ENCODE data around the gene FAAH.

FAAH gene

GRCh38 chr1:46446646-46447498 lies 52.8 kb downstream of the FAAH start:
- DNase-seq = peak; percentile 86
- Mint-ChIP-seq H3K4me3 (no peak overlapping the region), H3K27ac (no peak overlapping the region), H3K27me3 (peaks cover 51% of the 10 kb centered on the region), H3K9me3 (no peaks in the 10 kb centered on the region), H3K36me3 (ENCODE audit: low read depth) (no peaks in the 10 kb centered on the region), H3K4me1 (ENCODE audit: low read depth) (peaks cover 23% of the 10 kb centered on the region)

DNA sequence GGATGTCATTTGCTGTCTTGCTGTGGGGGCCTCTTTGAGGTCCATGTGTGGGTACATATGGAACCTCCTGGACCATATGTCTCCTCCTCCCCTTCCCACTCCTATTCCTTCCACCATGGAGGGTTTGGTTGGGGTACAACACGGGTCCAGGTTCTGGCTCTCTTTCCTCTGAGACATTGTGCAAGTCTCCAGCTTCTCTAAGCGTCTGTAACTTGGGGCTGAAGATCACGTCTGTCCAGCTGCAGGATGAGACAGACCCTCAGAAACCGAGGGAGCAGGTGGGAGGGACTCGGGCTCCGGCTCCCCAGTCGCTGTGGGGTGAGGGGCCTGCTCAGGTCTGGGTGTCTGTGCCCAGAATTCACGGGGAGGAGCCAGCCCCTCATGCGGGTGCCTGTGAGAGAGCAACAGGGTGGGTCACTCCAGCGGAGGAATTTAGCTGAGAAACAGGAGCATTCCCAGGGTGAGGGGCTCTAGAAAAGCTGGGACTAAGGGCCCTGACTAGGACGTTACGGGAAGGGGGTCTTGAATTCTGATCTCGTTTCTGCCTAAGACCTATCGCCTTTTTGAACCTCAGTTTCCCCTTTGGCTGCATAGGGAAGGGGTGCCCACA lies 53.5 kb downstream of the FAAH start:
- Mint-ChIP-seq H3K36me3 (ENCODE audit: low read depth) (no peaks in the 10 kb centered on the region), H3K4me1 (ENCODE audit: low read depth) (peaks cover 18% of the 10 kb centered on the region), H3K9me3 (no peaks in the 10 kb centered on the region), H3K4me3 (no peak overlapping the region), H3K27me3 (peaks cover 56% of the 10 kb centered on the region), H3K27ac (no peak overlapping the region)
- DNase-seq = no peak

DNA sequence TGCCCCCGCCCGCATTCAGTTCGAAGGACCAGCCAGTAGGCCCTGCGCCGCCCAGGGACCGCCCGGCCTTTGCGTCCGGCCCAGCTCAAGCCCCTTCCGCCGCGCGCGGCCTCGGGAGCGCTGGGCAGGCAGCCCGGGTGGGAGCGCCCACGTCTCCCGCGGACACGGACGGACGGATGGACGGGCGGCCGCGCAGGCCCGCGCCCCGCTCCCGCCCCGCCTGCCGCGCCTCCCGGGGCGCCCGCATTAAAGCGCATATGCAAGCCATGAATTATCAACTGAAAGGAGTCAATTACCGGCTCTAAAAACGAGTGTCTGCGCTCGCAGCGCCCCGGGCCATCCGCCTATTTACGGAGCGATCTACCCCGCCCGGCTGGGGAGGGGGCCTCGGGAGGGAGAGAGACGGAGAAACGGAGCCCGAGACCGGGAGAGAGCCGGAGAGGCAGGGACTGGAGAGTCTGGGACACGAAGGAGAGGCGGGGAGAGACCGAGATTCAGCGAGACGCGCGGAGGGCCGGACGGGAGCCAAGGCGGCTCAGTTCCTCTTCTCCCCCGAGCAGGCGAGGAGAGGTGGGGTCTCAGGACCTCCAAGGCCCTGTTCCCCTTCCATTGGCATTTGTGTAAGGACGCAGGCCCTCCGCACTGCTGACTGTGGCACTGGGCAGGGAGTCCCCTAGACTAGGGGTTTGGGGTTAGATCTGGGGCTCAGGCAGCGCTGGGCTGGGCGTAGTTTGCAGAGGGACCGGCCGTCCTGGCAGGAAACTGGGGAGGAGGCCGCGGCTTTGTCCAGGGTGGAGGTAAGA lies 54.2 kb downstream of the FAAH start:
- Mint-ChIP-seq H3K27me3 (peaks cover 62% of the 10 kb centered on the region), H3K36me3 (ENCODE audit: low read depth) (no peaks in the 10 kb centered on the region), H3K4me3 (peak overlapping the region; percentile 45), H3K27ac (no peak overlapping the region), H3K9me3 (no peaks in the 10 kb centered on the region), H3K4me1 (ENCODE audit: low read depth) (peaks cover 14% of the 10 kb centered on the region)
- DNase-seq = no peak

- Mint-ChIP-seq H3K27me3 (peaks cover 65% of the 10 kb centered on the region), H3K36me3 (ENCODE audit: low read depth) (no peaks in the 10 kb centered on the region), H3K4me1 (ENCODE audit: low read depth) (peaks cover 14% of the 10 kb centered on the region), H3K4me3 (no peak overlapping the region), H3K27ac (no peak overlapping the region), H3K9me3 (no peaks in the 10 kb centered on the region)
- DNase-seq = no peak
These were observed 55.4 kb downstream of the FAAH start for GRCh38 chr1:46449223-46450159.

GRCh38 chr1:46450160-46450517 lies 56.0 kb downstream of the FAAH start:
- no peaks in the 10 kb centered on the region for H3K36me3 Mint-ChIP-seq (ENCODE audit: low read depth)
- no peaks in the 10 kb centered on the region for H3K9me3 Mint-ChIP-seq
- no peak overlapping the region for H3K4me3 Mint-ChIP-seq
- no peak for DNase-seq
- no peak overlapping the region for H3K27ac Mint-ChIP-seq
- H3K4me1 Mint-ChIP-seq (ENCODE audit: low read depth) = peaks cover 14% of the 10 kb centered on the region
- H3K27me3 Mint-ChIP-seq = peaks cover 71% of the 10 kb centered on the region

- Mint-ChIP-seq H3K9me3 (no peaks in the 10 kb centered on the region), H3K27me3 (peaks cover 60% of the 10 kb centered on the region), H3K36me3 (ENCODE audit: low read depth) (no peaks in the 10 kb centered on the region), H3K27ac (no peak overlapping the region), H3K4me1 (ENCODE audit: low read depth) (peaks cover 11% of the 10 kb centered on the region), H3K4me3 (no peak overlapping the region)
- no peak for DNase-seq
These were observed 58.1 kb downstream of the FAAH start for GRCh38 chr1:46451948-46452930.

DNA sequence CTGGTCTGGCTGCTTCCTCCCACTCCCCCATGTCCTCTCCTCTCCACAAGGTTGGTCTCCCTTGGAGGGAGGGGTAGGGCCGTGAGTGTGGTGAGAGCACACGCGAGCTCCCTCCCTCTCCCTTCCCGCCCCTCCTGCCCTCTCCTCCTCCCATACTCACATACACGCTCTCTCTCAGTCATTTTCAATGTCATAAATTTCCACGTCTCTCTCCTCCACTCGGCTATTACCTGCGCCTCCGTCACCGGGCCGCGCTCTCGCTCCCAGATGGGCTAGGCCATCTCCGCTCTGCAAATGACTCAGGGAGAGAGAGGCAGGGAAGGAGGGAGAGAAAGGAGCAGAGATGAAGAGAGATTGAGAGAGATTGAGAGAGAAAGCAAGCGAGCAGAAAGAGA lies 58.8 kb downstream of the FAAH start:
- H3K4me1 Mint-ChIP-seq (ENCODE audit: low read depth) = peaks cover 6% of the 10 kb centered on the region
- no peak overlapping the region for H3K4me3 Mint-ChIP-seq
- H3K27me3 Mint-ChIP-seq = peaks cover 53% of the 10 kb centered on the region
- H3K9me3 Mint-ChIP-seq = no peaks in the 10 kb centered on the region
- no peaks in the 10 kb centered on the region for H3K36me3 Mint-ChIP-seq (ENCODE audit: low read depth)
- no peak for DNase-seq
- no peak overlapping the region for H3K27ac Mint-ChIP-seq

DNA sequence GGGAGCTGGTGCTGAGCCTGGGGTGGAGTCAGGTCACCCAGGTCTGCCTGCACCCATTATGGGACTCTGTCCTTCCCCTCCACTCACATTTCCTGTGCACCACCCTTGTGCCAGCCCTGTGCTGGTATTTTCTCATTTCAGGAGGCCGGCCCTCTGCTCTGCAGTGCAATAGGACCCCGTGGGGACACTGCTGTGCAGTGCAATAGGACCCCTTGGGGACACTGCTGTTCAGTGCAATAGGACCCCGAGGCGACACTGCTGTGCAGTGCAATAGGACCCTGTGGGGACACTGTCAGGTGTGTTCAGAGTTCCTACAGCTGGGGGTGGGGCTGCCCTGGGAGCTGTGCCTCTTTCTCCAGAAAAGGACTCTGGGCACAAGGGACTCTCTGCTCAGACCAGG lies 59.3 kb downstream of the FAAH start:
- Mint-ChIP-seq H3K9me3 (no peaks in the 10 kb centered on the region), H3K27me3 (peaks cover 50% of the 10 kb centered on the region), H3K4me1 (ENCODE audit: low read depth) (peaks cover 3% of the 10 kb centered on the region), H3K27ac (no peak overlapping the region), H3K36me3 (ENCODE audit: low read depth) (no peaks in the 10 kb centered on the region), H3K4me3 (no peak overlapping the region)
- DNase-seq = no peak

GRCh38 chr1:46455951-46456350 lies 61.8 kb downstream of the FAAH start:
- Mint-ChIP-seq H3K36me3 (ENCODE audit: low read depth) (no peaks in the 10 kb centered on the region), H3K27ac (no peak overlapping the region), H3K9me3 (no peaks in the 10 kb centered on the region), H3K4me3 (no peak overlapping the region), H3K27me3 (peaks cover 47% of the 10 kb centered on the region), H3K4me1 (ENCODE audit: low read depth) (no peaks in the 10 kb centered on the region)
- no peak for DNase-seq

DNA sequence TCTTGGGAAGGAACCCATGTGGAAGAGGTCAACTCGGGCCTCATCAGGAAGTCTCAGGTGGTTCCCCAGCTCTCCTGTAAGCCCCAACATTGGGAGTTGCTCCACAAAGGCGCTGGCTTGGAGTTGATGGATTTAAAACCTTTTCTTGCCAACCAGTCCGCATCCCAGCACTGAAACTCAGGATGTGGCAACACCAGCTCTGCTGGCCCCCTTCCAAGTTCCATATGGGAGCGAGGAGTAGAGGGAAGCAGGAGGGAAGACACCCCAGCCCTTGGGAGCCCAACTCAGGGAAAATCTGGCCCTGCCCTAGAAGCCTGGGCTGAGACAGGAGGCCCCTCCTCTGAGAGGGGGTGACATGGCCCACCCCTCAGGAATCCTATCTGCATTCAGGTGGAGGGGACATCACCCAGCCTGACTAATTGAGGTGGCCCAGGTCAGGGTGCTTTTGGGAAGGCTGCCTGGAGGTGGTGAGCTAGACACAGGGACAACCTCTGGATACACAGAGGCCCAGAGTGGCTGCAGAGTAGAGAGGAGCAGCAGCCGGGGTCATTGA lies 62.4 kb downstream of the FAAH start:
- H3K27me3 Mint-ChIP-seq = peaks cover 43% of the 10 kb centered on the region
- no peaks in the 10 kb centered on the region for H3K36me3 Mint-ChIP-seq (ENCODE audit: low read depth)
- H3K4me1 Mint-ChIP-seq (ENCODE audit: low read depth) = no peaks in the 10 kb centered on the region
- H3K9me3 Mint-ChIP-seq = no peaks in the 10 kb centered on the region
- H3K4me3 Mint-ChIP-seq = no peak overlapping the region
- DNase-seq = no peak
- H3K27ac Mint-ChIP-seq = no peak overlapping the region

DNA sequence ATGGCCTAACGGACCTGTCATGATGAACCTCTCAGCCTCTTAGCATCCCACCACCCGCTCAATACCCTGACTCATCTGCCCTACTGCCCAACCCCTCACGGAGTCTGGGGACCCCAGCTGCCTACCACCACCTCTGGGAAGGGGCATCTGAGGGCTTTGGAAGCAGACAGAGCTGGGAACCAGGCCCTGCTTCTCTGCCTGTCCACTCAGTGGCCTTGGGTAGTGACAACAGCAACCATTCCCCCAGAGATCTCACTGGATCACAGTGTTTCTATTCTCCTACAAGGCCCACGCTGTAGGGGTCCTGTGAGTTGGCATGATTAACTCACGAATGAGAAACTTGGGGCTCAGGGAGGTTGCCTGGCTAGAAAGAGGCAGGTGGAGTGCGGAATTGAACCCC lies 63.1 kb downstream of the FAAH start:
- Mint-ChIP-seq H3K4me3 (no peak overlapping the region), H3K27ac (no peak overlapping the region), H3K4me1 (ENCODE audit: low read depth) (no peaks in the 10 kb centered on the region), H3K27me3 (peaks cover 40% of the 10 kb centered on the region), H3K9me3 (no peaks in the 10 kb centered on the region), H3K36me3 (ENCODE audit: low read depth) (no peaks in the 10 kb centered on the region)
- no peak for DNase-seq

DNA sequence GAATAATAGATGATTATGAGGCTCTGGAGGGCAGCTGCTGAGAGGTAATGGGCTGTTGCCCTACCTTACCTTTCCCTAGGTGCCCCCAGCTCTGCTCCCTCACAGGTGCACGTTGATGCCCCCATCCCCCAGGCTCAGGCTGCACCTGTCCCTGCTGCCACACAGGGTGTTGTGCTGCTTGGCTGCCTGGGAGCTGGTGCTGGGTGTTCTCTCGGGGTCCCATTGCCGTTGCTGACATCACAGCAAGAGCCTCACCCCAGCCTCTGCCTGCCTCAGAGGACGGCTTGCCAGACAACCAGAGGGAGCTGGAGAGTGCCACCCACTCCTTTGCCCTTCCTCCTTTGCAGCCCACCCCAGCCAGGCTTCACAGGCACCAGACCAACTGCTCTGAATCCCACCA lies 64.1 kb downstream of the FAAH start:
- Mint-ChIP-seq H3K9me3 (no peaks in the 10 kb centered on the region), H3K36me3 (ENCODE audit: low read depth) (no peaks in the 10 kb centered on the region), H3K4me3 (no peak overlapping the region), H3K4me1 (ENCODE audit: low read depth) (no peaks in the 10 kb centered on the region), H3K27ac (no peak overlapping the region), H3K27me3 (peaks cover 32% of the 10 kb centered on the region)
- DNase-seq = no peak

DNA sequence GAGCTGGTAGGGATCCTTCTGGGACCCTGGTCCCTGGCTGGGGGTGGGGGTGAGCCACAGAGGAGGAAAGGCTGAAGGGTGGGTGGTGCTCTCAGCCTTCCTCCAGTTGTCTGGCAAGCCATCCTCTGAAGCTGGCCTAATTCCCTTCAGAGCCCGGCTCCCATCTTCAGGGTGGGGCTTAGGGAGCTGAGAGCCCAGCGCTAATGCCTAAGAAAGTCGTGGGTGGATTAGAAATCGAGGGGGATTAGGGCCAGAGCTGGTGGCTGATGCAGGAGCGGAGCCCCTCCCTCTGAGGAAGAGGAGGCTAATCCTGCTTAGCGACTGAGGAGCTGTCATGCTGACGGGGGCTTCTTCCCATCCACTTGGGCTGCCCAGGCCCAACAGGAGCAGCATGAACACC lies 64.7 kb downstream of the FAAH start:
- Mint-ChIP-seq H3K36me3 (ENCODE audit: low read depth) (no peaks in the 10 kb centered on the region), H3K9me3 (no peaks in the 10 kb centered on the region), H3K4me3 (no peak overlapping the region), H3K4me1 (ENCODE audit: low read depth) (no peaks in the 10 kb centered on the region), H3K27ac (no peak overlapping the region), H3K27me3 (peaks cover 32% of the 10 kb centered on the region)
- no peak for DNase-seq

All from activated T-cell treated with anti-CD3 and anti-CD28 coated beads, Interleukin-2, amount 50 U/mL, for 24 hours (primary cell).